Adipose tissue (tissue), 3 donors: ENCODE data around the gene MKLN1. TPM values are rescaled to one million over a fixed set of nuclear protein-coding genes. Genes with fewer than 3 reads are reported as not detected.

ENCODE experiments used
- H3K27ac ChIP-seq: one replicate; pipeline ENCODE4 v1.5.1; 2013; ENCODE audit warnings: low read depth, low read length
- WGBS, 3 donors: extraction: QIAGEN DNeasy Blood & Tissue Kit; methylation state at CpG; one replicate each; pipeline ENCODE4 v1.1.7; 2013; 5-methylcytosine and 5-hydroxymethylcytosine counted together
- polyA plus RNA-seq, 3 donors: library from polyadenylated mRNA; stranded (reverse); fragments of 200-250 nt; gene quantifications; one replicate each; pipeline ENCODE4 v1.2.3, GENCODE V29; 2013
- donor health status: healthy with polysubstance abuse.
- donor health status: Bipolar disorder and iron deficiency.
- donor health status: healthy.

The MKLN1 gene
- polyA plus RNA-seq, 3 donors, result 6.5 to 13.7 (median 13.6) TPM

- H3K27ac ChIP-seq, result no peak overlapping the region
- 71 to 81% (median 74%) methylated on average over 11 to 12 of the region's 12 CpGs for WGBS, 3 donors
Observed at GRCh38 chr7:131546126-131546525, 218.4 kb downstream of the MKLN1 start.

Other genes starting within 250 kb of the MKLN1 start
- 10 to 100 TPM; 16.5 to 40.3 (median 31.1) TPM for gene PODXL, start 228.8 kb downstream of the MKLN1 start, polyA plus RNA-seq